HG03432 (cell line): ENCODE measurements around the gene NDUFC1.
"Not testable (repeated sequence)": the region's sequence is repeated elsewhere in the genome, so short reads cannot be mapped to it uniquely, and the experiment has no call there.

Experiments used
- ATAC-seq: cut with Tn5 transposase; IDR thresholded peaks from one replicate; pipeline ENCODE4 v1.9.1; 2021; ENCODE audit warnings: mild to moderate bottlenecking, moderate library complexity; ENCODE audit not compliant: unreplicated experiment

Gene NDUFC1

DNA sequence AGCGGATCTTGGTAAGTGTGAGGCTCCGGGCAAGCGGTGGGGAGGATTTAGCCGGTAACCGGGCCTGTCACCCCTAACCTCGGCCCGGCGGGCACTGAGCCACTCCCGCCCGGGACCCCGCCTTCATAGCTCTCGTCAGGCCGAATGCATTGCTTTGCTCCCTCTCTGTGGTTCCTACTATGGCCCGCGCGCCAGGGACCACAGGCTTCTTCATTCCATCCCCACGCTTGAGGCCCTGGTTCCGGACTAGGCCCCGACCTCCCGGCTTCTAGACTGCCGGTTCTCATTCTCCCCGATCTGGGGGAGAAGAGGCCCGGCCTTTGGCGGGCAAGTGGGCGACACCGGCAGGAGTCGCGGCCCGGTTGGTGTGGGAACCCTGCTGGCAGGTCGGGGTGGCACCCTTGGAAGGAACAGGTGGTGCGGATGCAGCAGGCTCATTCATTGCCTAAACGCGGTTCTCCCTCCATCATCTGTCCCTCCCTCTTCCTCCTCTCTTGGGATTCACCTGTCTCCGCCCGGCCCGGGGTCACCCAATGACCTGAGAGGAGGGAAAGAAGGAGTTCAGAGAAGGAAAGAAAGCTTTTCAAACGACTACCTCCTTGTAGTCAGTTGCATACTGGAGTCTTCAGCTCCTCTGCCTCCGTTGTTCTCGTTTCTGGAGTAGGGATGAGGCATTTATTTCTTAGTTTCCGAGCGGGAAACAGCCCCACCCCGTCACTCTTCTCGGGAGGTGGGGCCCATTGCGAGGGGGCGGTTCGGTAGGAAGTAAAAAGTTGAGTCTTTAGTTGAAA, at the start of gene NDUFC1:
Gene NDUFC1, minus strand, starts transcription at position 657 of the 791 bp plus-strand sequence. CDS start 6,679 bp downstream, outside the sequence.
- peak; percentile 46 for ATAC-seq

DNA sequence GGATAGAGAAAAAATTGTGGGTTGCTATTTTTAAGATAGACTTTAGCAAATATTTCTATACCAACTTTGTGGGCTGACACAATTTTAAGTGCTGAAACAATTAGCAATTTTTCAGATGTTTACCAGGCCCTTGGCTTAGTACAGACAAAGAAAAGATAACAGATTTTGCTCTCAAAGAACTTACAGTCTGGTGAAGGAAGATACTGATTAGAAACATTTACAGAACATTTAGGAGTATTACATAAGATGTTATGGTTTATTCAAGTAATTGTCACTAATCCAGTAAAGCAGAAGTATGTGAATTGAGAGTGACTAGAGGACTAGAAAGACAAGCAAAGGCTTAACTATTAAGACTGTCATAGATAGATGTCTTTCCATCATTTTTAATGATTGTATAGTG, 35.3 kb upstream of the NDUFC1 start:
- no peak for ATAC-seq

DNA sequence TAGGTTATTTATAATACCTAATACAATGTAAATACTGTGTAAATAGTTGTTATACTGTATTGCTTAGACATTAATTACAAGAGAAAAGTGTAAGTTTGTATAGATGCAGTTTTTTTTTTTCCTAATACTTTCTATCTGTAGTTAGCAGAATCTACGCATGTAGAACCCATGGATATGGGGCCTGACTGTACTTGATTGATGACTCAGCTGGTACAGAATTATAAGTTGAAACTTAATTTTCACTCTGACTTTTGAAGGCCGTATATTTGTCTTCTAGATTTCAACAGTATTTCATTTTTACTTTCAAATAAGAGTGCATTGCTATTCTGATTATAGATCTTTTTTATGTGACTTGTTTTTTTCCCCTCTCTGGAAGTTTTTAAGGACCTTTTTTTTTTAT, 30.8 kb upstream of the NDUFC1 start:
- ATAC-seq = no peak

DNA sequence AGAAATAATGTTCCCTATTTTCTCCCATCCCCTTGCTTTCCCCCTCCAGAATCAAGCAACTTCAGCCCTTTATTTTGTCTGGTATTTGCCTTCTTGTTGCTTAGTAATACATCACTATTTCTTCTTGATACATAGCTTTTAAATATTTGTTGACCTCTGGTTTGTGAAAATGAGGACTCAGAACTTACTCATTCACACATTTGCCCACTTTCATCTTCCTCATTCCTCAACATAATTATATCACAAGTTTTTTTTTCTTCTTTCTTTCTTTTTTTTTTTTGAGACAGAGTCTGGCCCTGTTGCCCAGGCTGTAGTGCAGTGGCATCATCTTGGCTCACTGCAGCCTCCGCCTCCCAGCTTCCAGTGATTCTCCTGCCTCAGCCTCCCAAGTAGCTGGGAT, 28.9 kb upstream of the NDUFC1 start:
- no peak for ATAC-seq

DNA sequence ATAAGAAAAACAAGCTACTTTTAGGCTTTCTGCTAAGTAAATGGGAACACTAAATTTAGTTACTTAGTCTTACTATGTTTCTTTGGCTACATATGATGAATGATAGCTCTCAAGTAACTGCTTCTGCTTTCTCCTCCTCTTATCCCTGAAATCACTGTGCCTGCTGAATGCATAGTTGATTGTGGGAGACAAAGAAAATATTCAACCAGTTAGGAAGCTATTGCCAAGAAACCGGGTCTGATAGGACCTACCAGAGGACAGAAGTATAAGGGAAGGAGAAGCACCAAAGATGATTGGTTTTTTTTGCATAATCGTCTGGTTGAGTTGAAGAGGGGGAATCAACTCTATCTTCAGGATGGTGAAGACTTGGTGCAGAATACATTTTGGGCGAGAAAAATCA, 28.0 kb upstream of the NDUFC1 start:
- ATAC-seq = no peak

DNA sequence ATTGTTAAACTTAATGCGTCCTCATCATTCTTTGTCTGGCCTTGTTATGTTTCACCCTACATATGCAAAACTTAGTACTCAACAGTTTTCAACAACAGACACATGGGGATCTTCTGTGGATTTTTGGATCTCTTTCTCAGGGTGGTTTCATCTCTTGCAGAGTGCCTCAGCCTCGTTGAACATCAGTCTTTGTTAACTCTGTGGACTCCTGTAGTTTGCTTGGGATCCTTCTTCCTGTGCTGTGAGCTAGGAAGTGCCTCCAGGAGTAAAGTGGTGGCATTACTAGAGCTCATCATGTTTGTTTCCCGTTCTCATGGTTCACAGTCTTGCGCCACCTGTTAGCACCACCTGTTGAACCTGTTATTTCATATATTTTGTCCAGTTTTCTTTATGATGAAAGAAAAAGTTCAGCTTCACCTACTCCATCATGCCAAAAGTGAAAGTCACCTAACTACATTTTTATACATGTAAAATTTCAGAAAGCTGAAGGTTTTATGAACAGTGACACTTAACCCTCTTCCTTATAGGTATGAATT, 27.5 kb upstream of the NDUFC1 start:
- no peak for ATAC-seq

DNA sequence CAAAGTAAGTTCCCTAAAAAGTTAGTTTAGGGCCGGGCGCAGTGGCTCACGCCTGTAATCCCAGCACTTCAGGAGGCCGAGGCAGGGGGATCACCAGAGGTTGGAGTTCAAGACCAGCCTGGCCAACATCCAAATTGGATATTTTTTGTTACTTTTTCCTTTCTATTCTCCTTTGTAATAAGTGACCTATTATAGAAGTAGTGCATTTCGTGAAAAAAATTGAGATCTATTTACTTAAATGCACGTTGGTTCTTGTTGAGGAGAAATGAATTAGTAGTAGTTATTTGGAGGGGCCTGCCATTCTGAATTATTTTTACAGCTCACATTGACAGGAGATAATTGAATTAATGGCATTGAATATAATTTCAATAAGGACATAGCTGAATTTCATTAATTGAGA, 22.3 kb upstream of the NDUFC1 start:
- ATAC-seq = no peak

DNA sequence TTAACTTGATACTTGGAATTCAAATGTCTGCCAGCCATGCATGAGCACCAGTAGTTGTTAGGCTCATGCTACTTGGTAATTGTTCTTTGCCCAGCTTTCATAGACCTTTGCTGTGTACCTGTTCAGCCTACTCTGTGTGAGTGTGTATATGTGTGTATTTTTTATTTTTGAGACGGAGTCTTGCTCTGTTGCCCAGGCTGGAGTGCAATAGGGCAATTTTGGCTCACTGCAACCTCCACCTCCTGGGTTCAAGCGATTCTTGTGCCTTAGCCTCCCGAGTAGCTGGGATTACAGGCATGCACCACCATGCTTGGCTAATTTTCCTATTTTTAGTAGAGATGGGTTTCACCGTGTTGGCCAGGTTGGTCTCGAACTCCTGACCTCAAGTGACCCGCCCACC, 20.3 kb upstream of the NDUFC1 start:
- not testable (repeated sequence) for ATAC-seq

DNA sequence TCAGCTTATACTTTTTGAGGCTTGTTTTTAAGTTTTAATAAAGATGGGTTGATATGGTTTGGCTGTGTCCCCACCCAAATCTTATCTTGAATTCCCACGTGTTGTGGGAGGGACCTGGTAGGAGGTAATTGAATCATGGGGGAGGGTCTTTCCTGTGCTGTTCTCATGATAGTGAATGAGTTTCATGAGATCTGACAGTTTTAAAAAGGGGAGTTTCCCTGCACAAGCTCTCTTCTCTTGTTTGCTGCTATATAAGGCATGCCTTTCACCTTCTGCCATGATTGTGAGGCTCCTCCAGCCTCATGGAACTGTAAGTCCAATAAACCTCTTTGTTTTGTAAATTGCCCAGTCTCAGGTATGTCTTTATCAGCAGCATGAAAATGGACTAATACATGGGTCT, 19.8 kb upstream of the NDUFC1 start:
- ATAC-seq = not testable (repeated sequence)

DNA sequence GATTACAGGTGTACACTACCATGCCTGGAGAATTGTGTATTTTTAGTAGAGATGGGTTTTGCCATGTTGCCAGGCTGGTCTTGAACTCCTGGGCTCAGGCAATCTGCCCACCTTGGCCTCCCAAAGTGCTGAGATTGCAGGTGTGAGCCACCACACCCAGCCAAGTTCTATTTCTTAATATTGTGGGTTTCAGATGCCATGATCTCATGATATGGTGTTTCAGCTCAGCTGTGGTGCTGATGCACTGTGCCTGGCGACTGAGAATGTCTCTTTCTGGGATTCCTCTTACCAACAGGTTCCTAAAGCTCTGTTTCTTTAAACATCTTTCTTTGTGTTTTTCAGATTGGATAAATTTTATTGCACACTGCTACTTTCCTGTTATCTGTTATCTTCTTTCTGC, 17.3 kb upstream of the NDUFC1 start:
- ATAC-seq = no peak

DNA sequence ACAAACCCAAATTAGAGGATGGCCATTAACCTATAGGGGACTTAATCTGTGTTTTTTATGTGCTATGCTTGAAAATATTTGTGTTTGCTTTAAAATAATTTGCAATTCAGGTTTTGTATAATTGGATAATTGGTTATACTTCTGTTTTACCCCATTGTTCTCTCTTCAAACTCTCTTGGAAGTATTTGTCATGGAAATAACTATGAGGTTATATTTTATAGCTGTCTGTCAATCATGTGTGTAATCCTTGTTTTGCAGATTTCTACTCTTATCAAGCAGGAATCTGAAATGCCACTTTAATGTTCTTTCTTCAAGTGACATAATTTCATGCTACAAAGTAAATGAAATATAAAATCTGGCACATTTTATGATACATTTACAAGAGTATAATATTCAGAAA, 15.4 kb upstream of the NDUFC1 start:
- no peak for ATAC-seq

DNA sequence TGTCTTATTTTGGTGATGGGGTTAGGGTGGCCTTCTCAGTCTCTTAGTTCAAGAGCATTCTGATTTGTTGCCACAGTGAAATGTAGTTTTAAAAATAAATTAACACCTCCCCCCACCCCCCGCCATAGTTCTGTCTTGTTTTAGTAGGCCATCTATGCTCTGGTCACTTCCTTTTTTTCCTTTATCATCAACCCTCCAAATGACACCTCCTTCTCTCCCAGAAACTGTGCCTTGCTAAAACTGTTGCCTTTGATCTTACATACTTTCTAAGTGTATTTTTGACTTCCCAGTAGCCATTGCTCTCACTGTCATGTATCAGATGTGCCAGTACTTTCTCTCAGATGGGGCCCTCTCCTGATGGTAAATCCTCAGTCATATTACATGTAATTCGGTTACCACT, 14.5 kb upstream of the NDUFC1 start:
- ATAC-seq = no peak

DNA sequence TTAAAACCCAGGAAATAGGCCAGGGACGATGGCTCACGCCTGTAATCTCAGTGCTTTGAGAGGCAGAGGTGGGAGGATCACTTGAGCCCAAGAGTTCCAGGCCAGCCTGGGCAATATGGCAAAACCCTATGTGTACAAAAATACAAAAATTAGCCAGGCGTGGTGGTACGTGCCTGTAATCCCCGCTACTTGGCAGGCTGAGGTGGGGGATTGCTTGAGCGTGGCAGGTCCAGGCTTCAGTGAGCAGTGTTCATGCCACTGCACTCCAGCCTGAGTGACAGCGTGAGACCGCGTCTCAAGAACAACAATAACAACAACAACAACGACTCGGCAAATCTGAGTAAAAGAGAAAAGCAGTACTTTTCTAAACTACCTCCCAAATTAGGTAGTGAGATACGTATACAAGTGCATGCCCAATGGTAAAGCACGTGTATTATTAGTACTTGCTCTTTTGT, 13.0 kb upstream of the NDUFC1 start:
- ATAC-seq = peak; percentile 80

DNA sequence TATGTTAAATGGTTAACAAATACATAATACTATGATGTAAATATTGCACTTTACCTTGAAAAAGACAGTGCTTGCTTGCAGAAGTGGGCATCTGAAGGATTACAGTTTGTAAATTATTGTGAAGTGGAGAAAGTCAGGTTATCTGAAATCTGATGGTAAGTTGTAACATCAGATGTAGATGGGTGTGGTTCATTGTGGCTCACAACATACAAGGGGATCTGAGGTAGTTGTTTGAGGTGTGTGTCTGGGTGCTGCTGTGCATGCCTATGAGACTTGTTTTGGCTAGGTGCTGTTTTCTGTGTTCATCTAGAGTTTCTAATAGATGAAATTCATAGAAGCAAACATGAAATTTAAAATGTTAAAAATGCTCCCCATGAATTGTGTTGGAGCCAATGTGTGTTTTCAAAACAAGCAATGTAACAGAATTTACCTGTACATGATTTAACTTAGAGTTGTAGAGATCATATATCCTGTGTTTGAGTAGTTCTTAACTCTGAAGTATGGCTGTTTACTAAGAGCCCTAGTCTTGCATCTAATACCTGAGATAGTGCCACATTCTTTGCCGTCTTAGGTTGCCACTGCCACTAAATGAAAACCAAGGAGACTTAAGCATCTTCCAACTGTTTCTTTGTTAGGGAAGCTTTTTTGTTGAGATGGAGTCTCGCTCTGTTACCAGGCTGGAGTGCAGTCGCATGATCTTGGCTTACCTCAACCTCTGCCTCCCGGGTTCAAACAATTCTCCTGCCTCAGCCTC, 11.9 kb upstream of the NDUFC1 start:
- no peak for ATAC-seq

DNA sequence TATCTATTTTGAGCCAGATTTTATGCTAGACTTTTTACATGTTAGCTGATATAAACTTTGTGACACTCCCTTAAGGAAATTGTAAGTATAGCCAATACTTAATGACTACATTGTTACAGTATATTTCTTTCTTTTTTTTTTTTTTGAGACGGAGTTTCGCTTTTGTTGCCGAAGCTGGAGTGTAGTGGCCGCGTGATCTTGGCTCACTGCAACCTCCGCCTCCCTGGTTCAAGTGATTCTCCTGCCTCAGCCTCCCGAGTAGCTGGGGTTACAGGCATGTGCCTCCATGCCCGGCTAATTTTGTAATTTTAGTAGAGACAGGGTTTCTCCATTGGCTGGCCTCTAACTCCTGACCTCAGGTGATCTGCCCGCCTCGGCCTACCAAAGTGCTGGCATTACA, 11.1 kb upstream of the NDUFC1 start:
- not testable (repeated sequence) for ATAC-seq

DNA sequence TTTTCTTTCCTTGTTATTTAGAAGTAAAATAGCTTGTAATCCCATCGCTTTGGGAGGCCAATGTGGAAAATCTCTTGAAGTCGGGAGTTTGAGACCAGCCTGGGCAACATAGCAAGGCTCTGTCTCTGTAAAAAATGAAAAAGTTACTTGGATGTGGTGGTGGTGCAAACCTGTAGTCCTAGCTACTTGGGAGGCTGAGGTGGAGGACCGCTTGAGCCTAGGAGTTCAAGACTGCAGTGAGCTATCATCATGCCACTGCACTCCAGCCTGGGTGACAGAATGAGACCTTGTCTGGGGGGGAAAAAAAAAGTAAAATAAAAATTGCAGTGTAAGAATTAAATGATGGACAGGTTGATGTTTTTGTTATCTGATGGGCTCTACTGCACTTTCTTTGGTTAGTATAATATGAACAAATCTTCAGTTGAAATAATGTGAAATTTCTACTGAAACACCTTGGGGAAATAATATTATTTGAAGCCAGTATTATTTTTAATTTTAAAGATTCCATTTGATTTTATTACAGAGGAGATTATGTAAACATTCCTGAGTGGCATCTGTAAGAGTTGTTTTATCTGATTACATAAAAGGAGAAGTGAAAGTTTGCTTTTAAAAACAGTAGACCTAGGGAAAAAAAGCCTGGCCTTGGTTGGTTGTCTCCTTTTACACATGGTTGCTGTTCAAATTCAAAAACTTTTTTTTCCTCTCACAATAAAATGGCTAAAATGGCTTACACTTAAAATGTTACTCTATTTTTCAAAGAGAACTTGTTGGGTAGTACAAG, 10.5 kb upstream of the NDUFC1 start:
- no peak for ATAC-seq

DNA sequence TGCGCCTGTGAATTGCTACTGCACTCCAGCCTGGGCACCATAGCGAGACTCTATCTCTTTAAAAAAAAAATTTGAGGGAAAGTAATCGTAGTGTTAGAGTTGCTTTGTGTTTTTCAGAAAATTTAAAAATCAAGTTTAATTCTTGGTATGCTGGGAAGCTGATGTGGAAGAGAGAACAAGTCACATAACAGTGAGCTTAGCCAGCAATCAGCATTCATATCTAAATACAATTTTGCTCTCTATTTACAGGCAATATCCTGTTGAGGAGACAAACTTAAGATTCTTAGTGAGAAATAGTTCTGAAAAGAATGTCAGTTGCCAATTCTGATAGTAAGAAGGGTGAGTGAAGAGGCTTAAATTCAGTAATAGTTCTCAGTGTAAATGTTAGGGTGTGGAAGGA, 9.6 kb upstream of the NDUFC1 start:
- no peak for ATAC-seq

DNA sequence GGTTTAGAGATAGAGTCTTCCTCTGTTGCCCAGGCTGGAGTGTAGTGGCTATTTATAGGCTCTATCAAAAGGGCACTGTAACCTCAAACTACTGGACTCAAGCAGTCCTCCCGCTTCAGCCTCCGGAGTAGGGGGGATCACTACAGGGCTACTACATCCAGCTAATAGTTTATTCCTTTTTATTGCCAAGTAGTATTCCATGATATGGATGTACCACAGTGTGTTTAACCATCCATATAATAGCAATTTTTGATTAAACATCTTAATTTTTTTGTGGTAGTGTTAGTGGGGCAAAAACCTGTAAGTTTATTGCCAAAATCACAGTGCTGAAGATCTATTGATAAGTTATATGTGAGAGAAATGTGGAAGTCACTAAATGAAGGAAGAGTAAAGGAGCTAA, 2.6 kb upstream of the NDUFC1 start:
- no peak for ATAC-seq

DNA sequence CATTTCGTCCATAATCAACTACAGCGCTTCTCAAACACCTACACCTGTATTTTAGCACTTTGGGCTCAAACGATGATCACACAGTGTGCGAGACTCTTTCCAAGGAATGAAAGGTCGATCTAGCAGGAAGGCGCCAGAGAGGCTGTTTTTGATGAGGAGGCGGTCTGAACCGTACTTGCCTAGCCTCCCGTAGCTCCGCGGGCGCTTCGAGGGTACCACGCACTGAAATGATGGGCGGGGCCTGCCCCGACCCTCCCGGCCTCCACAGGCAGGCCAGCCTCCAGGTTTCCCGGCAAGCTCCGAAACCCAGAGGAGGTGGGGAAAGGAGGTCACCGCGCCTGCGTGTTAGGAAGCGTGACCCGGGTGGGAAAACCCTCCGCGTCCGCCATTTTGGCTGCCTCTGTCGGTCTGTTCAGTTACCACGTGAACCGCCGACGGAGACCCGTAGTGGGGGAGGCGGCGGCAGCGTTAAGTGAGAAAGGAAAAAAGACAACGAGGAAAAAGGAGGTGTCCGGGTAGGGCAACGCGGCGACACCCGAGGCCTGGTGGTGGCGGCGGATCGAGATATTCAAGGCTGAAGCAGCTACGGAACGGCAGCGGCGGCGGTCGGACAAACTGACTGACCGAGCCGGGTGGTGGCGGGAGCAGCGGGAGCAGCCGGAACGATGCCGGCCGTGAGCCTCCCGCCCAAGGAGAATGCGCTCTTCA, 1.0 kb downstream of the NDUFC1 start, which contains the start of gene NAA15:
Gene NAA15, plus strand, starts transcription at position 393 of the 708 bp plus-strand sequence. Its CDS starts 273 bp downstream, at position 666.
- ATAC-seq = peak; percentile 89

DNA sequence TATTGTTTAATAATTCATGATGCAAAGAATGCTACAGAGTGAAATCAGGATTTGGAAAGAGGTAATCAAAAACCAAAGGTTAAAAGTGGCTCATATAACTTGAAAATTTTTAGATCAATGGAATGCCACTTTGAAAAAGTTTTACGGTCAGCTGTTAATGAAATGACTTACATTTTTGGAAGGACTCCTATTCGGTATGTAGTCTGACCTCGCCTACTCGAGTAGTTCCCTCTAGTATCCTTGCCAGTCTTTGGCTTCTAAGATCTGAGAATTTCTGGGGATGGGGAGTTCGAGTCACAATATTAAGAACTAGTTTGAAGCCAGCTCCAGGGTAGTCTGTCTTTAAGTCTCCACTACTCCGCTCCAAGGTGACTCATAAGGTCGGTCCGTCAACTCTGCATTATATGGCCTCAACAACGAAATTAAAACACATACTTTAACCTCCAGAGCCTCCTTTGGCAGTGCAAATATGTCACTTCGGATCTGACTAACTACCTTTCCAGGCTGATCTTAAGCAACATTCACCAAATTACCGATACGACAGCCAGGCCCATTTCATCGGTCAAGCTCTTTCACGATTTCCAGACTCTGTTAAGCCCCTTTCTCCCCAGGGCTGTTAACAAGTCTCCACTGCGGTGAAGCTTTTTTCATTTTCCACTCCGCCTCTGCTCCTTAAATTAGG, 1.7 kb downstream of the NDUFC1 start:
- peak; percentile 11 for ATAC-seq
